Lung (tissue), 12 donors: ENCODE data around the gene MMP24. TPM values are rescaled to one million over a fixed set of nuclear protein-coding genes. Genes with fewer than 3 reads are reported as not detected.

Source experiments
- ATAC-seq: fragments of 200-7000 bp; cut with Tn5 transposase; one replicate; pipeline ENCODE4 v1.9.1; 2020; ENCODE audit warnings: moderate number of reproducible peaks; ENCODE audit not compliant: insufficient read depth, low FRiP score
- DNase-seq, 3 donors: peaks; one replicate each; pipeline ENCODE4 v3.0.0-alpha.2; 2013 to 2017
- H3K27ac ChIP-seq, 2 donors: one replicate each; pipeline ENCODE4 v1.5.1; 2013; ENCODE audit warnings: mild to moderate bottlenecking in 2 of 2, moderate library complexity in 2 of 2, control low read depth in 1 of 2, inconsistent platforms in 1 of 2, low read depth in 1 of 2, low read length in 1 of 2
- H3K27me3 ChIP-seq, 3 donors: one replicate each; pipeline ENCODE4 v1.5.1; 2013; ENCODE audit warnings: low read length in 2 of 3; ENCODE audit not compliant: control insufficient read depth in 3 of 3, insufficient read depth in 3 of 3
- H3K36me3 ChIP-seq, 4 donors: one replicate each; pipeline ENCODE4 v1.5.1; 2013; ENCODE audit warnings: low read length in 4 of 4, mild to moderate bottlenecking in 1 of 4, moderate library complexity in 1 of 4; ENCODE audit not compliant: control insufficient read depth in 4 of 4, insufficient read depth in 4 of 4
- H3K4me1 ChIP-seq, 5 donors: one replicate each; pipeline ENCODE4 v1.5.1; 2013; ENCODE audit warnings: low read length in 5 of 5, mild to moderate bottlenecking in 2 of 5, moderate library complexity in 1 of 5; ENCODE audit not compliant: control insufficient read depth in 5 of 5, insufficient read depth in 5 of 5
- H3K4me3 ChIP-seq: one replicate; pipeline ENCODE4 v1.5.1; 2013; ENCODE audit warnings: mild to moderate bottlenecking, control low read depth, moderate library complexity
- H3K9ac ChIP-seq, 2 donors: one replicate each; pipeline ENCODE4 v1.5.1; 2013; ENCODE audit warnings: low read length in 2 of 2, control low read depth in 1 of 2; ENCODE audit not compliant: insufficient read depth in 1 of 2
- H3K9me3 ChIP-seq, 4 donors: one replicate each; pipeline ENCODE4 v1.5.1; 2013; ENCODE audit warnings: low read length in 3 of 4, mild to moderate bottlenecking in 1 of 4, moderate library complexity in 1 of 4; ENCODE audit not compliant: control insufficient read depth in 4 of 4, insufficient read depth in 3 of 4
- CTCF ChIP-seq: IDR thresholded peaks from 2 replicates; pipeline ENCODE4 v1.5.1; 2012; ENCODE audit warnings: mild to moderate bottlenecking; ENCODE audit errors: control extremely low read depth, extremely low read depth
- WGBS, 2 donors: extraction: QIAGEN DNeasy Blood & Tissue Kit; methylation state at CpG; one replicate each; pipeline ENCODE4 v1.1.7; 2013; 5-methylcytosine and 5-hydroxymethylcytosine counted together
- polyA plus RNA-seq, 2 donors: library from polyadenylated mRNA; stranded (reverse); fragments of 200-250 nt; gene quantifications; one replicate each; pipeline ENCODE4 v1.2.1, GENCODE V29; 2013
- total RNA-seq, 2 donors: library from RNA; depleted of rRNA in 1 of 2; stranded (reverse); fragments of >200 nt in 1 of 2; gene quantifications; one replicate each; pipeline ENCODE4 v1.2.1, GENCODE V29; 2014 to 2021
- donor health status: control.
- donor health status: control.
- donor health status: Bipolar disorder and iron deficiency.
- donor health status: healthy.
- donor health status: DM: yes; HTN: yes; CAD: no.

MMP24 gene
- total and polyA plus RNA-seq, 4 donors, result 2.3 to 10.1 (median 6.7) TPM

DNA sequence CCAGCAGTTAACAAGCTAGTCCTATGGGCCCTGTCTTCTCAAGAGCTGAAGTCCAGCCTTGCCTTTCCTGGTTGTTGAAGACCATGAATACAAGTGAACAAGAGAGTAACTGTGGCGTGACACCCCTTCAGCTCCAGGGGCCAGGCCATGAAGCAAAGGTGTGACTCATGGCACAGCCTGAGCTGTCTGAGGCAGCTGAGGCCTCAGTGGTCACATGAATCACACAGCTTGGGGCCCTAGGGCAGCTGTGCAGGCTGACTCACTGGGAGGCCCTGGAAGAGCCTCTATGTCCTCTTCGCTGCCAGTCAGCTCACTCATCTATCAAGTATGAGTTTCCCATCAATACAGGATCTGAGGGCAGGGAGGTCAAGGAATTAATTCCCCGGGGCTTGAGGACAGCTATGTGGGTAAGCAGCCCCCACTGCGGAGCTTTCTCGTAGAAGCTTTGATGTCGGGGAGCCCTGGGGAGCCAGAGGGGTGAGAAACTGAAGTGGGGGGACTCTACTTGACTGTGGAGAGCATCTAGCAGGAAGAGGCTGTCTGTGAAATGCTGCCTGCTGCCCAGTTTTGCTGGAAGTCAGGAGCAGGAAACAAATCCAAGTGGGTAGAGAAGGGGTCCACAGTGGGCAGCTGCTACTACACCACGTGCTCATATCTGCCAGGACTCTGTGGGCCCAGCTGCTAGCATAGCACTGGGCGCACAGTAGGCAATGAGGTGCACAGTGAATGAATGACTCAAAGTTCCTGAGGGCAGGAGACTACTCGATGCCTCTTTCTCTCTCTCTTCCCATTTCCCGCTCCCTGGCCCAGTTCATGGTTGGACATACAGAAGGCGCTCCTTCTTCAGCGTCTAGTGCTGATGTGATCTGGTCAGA is 79.4 kb downstream of the MMP24 start:
- peaks cover 0 to 10% (median 2%) of the 10 kb centered on the region in 4 donors for H3K36me3 ChIP-seq
- TF ChIP-seq CTCF, result no peak
- H3K4me1 ChIP-seq, result peaks cover 0 to 10% (median 2%) of the 10 kb centered on the region in 5 donors
- no peaks in the 10 kb centered on the region for H3K9me3 ChIP-seq
- no peak overlapping the region for H3K9ac ChIP-seq
- H3K27ac ChIP-seq, result peak overlapping the region in 1 of 2 donors; percentile 70
- 87 to 92% methylated on average over 12 of the region's 12 CpGs for WGBS, 2 donors
- no peaks in the 10 kb centered on the region for H3K27me3 ChIP-seq
- H3K4me3 ChIP-seq, result no peak overlapping the region
- no peak for DNase-seq
- ATAC-seq, result peak; percentile 45

- peak; percentile 49 to 65 (median 50) for DNase-seq
Measured at GRCh38 chr20:35306931-35307517, 80.5 kb downstream of the MMP24 start.

GRCh38 chr20:35307666-35308653 is 81.5 kb downstream of the MMP24 start:
- no peak for TF ChIP-seq CTCF
- Histone ChIP-seq H3K36me3 (peaks cover 0 to 8% (median 5%) of the 10 kb centered on the region in 4 donors), H3K27ac (peak overlapping the region in 1 of 2 donors; percentile 63), H3K9me3 (no peaks in the 10 kb centered on the region), H3K27me3 (no peaks in the 10 kb centered on the region), H3K4me3 (no peak overlapping the region), H3K9ac (no peak overlapping the region), H3K4me1 (peaks cover 0 to 10% (median 2%) of the 10 kb centered on the region in 5 donors)
- 83 to 87% methylated on average over 13 of the region's 13 CpGs for WGBS, 2 donors
- no peak for ATAC-seq
- DNase-seq, result peak in 1 of 3 donors; percentile 28

More at GRCh38 chr20:35306931-35307517, 80.5 kb downstream of the MMP24 start:
- no peaks in the 10 kb centered on the region for H3K9me3 ChIP-seq
- peaks cover 0 to 10% (median 2%) of the 10 kb centered on the region in 5 donors for H3K4me1 ChIP-seq
- H3K9ac ChIP-seq, result no peak overlapping the region
- peak overlapping the region in 1 of 2 donors; percentile 63 for H3K27ac ChIP-seq
- H3K36me3 ChIP-seq, result peaks cover 0 to 10% (median 2%) of the 10 kb centered on the region in 4 donors
- whole genome bisulfite sequencing, 2 donors, result 40 to 51% methylated on average over 4 of the region's 4 CpGs
- no peak overlapping the region for H3K4me3 ChIP-seq
- ATAC-seq, result peak; percentile 52
- TF ChIP-seq CTCF, result peak; percentile 38
- H3K27me3 ChIP-seq, result no peaks in the 10 kb centered on the region
